Sigmoid colon (tissue), 3 donors: ENCODE results near the gene SULT6B1.

Experiments
- CTCF ChIP-seq, 4 experiments: fragments of 450-650 bp in 3 of 4; fragments of 200-600 bp in 1 of 4; IDR thresholded peaks; one replicate each; pipeline ENCODE4 v1.5.1; 2016 to 2019; ENCODE audit warnings: antibody characterized with exemption in 4 of 4, mild to moderate bottlenecking in 3 of 4, moderate library complexity in 2 of 4
- POLR2A ChIP-seq, 2 donors: fragments of 450-650 bp; IDR thresholded peaks; one replicate each; pipeline ENCODE4 v1.6.1; 2016; ENCODE audit warnings: antibody characterized with exemption in 2 of 2, mild to moderate bottlenecking in 2 of 2, moderate library complexity in 2 of 2

- TF ChIP-seq CTCF (IDR thresholded peaks at IDR 0.05) (no peak), POLR2A (IDR thresholded peaks at IDR 0.05) (no peak)
Observed at GRCh38 chr2:37219046-37219445, 30.6 kb upstream of the SULT6B1 start.
